ENCODE results near the gene ADARB2.

The ADARB2 gene

GRCh38 chr10:1595242-1595600 lies 142.1 kb downstream of the ADARB2 start:
- no peak for TF ChIP-seq CTCF (conservative IDR thresholded peaks at IDR 0.05; ENCODE audit: control insufficient read depth, insufficient read depth, low read depth, low read length)
- no peak overlapping the region for H3K4me3 ChIP-seq (ENCODE audit: control insufficient read depth, low read depth, low read length)
- DNase-seq (ENCODE audit: low read depth), result no peak

- no peak for DNase-seq (ENCODE audit: low read depth)
- TF ChIP-seq CTCF (conservative IDR thresholded peaks at IDR 0.05; ENCODE audit: control insufficient read depth, insufficient read depth, low read depth, low read length), result no peak
- no peak overlapping the region for H3K4me3 ChIP-seq (ENCODE audit: control insufficient read depth, low read depth, low read length)
These were observed 142.7 kb downstream of the ADARB2 start for GRCh38 chr10:1594372-1595241.

- TF ChIP-seq CTCF (conservative IDR thresholded peaks at IDR 0.05; ENCODE audit: control insufficient read depth, insufficient read depth, low read depth, low read length), result no peak
These were observed 145.6 kb downstream of the ADARB2 start for GRCh38 chr10:1591742-1592141.

GRCh38 chr10:1591045-1591444 lies 146.3 kb downstream of the ADARB2 start:
- TF ChIP-seq CTCF (conservative IDR thresholded peaks at IDR 0.05; ENCODE audit: control insufficient read depth, insufficient read depth, low read depth, low read length), result no peak
- no peak for DNase-seq (ENCODE audit: low read depth)
- no peak overlapping the region for H3K4me3 ChIP-seq (ENCODE audit: control insufficient read depth, low read depth, low read length)

More at GRCh38 chr10:1591742-1592141, 145.6 kb downstream of the ADARB2 start:
- no peak for DNase-seq (ENCODE audit: low read depth)
- H3K4me3 ChIP-seq (ENCODE audit: control insufficient read depth, low read depth, low read length), result no peak overlapping the region

- TF ChIP-seq CTCF (conservative IDR thresholded peaks at IDR 0.05; ENCODE audit: control insufficient read depth, insufficient read depth, low read depth, low read length), result no peak
- DNase-seq (ENCODE audit: low read depth), result no peak
- no peak overlapping the region for H3K4me3 ChIP-seq (ENCODE audit: control insufficient read depth, low read depth, low read length)
These were observed 148.1 kb downstream of the ADARB2 start for GRCh38 chr10:1589257-1589656.

- TF ChIP-seq CTCF (conservative IDR thresholded peaks at IDR 0.05; ENCODE audit: control insufficient read depth, insufficient read depth, low read depth, low read length), result no peak
These were observed 154.6 kb downstream of the ADARB2 start for GRCh38 chr10:1582739-1583138.

More at GRCh38 chr10:1582739-1583138, 154.6 kb downstream of the ADARB2 start:
- DNase-seq (ENCODE audit: low read depth), result no peak
- H3K4me3 ChIP-seq (ENCODE audit: control insufficient read depth, low read depth, low read length), result no peak overlapping the region

Data from fibroblast of mammary gland (primary cell).